Pancreas (tissue), 10 donors: ENCODE results near the gene MRPL23. TPM values are rescaled to one million over a fixed set of nuclear protein-coding genes. Genes with fewer than 3 reads are reported as not detected.

ENCODE experiments used
- ATAC-seq, 4 donors: fragments of 200-7000 bp; cut with Tn5 transposase; one replicate each; pipeline versions ENCODE4 v1.8.0 to v1.9.1; 2020; ENCODE audit warnings: mild to moderate bottlenecking in 4 of 4, moderate library complexity in 4 of 4
- DNase-seq, 6 donors: peaks; one replicate each; pipeline ENCODE4 v3.0.0-alpha.2; 2020
- FAIRE-seq: peaks from 2 replicates; lab custom pipeline; 2012; peaks lifted over from hg19 to GRCh38; lab: Jason Lieb, UNC
- H3K27ac ChIP-seq, 4 donors: fragments of 200-600 bp; sonication (generic); 1 replicate in 3 of 4; 2 replicates in 1 of 4; pipeline versions ENCODE4 v1.5.0 to v1.8.0; 2020
- H3K27me3 ChIP-seq, 4 donors: fragments of 200-600 bp; one replicate each; pipeline ENCODE4 v1.8.0; 2021
- H3K36me3 ChIP-seq, 3 donors: fragments of 200-600 bp; sonication (generic) in 1 of 3; one replicate each; pipeline versions ENCODE4 v1.5.0 to v1.8.0; 2020 to 2021
- H3K4me1 ChIP-seq, 3 donors: fragments of 200-600 bp; one replicate each; pipeline ENCODE4 v1.8.0; 2021
- H3K4me3 ChIP-seq, 4 donors: fragments of 200-600 bp; sonication (generic) in 2 of 4; one replicate each; pipeline versions ENCODE4 v1.5.0 to v1.8.0; 2020 to 2021
- H3K9me3 ChIP-seq, 4 donors: fragments of 200-600 bp; one replicate each; pipeline ENCODE4 v1.8.0; 2021
- WGBS, 2 donors: extraction: QIAGEN DNeasy Blood & Tissue Kit; methylation state at CpG; one replicate each; pipeline ENCODE4 v1.1.7; 2013; 5-methylcytosine and 5-hydroxymethylcytosine counted together
- intact Hi-C, 3 donors: fragments of 100-400 bp; cut with DNase I; formaldehyde crosslinking; loops; one replicate each; pipeline versions ENCODE4 v1.11.1 to v1.14.2; 2022
- polyA plus RNA-seq, 2 donors: library from polyadenylated mRNA; stranded (reverse); fragments of 200-250 nt; gene quantifications; one replicate each; pipeline ENCODE4 v1.2.3, GENCODE V29; 2013
- total RNA-seq, 6 donors: library from RNA; stranded (reverse); fragmentation: NEBNext Ultra II Directional in 4 of 6; extraction: Animal tissue kit (Norgen Biotek cat#: 25700) in 4 of 6; gene quantifications; one replicate each; pipeline versions ENCODE4 v1.2.1 to v1.2.4, GENCODE V29; 2021 to 2023
- TF ChIP-seq, protein P1 (sequence below), 4 donors: fragments of 200-600 bp; sonication (generic) in 3 of 4; IDR thresholded peaks; one replicate each; pipeline versions ENCODE4 v1.5.0 to v1.8.0; 2021; ENCODE audit warnings: antibody characterized with exemption in 4 of 4
- donor health status: healthy with polysubstance abuse.
- donor health status: DM: no; HTN: no; CAD: no; lungs with moderate emphysema.
- donor health status: DM: no; HTN: no; CAD: no.
- donor health status: control.
- donor health status: control.
- donor health status: Bipolar disorder and iron deficiency.
- donor health status: DM: yes; HTN: yes; CAD: no.
- donor health status: DM: no; HTN: no; CAD: no.
- donor health status: DM: no; HTN: no; CAD: no.
- donor health status: DM: yes; HTN: yes; CAD: no.

The MRPL23 gene
- total and polyA plus RNA-seq, 8 donors: 16.7 to 92.1 (median 38.0) TPM

DNA sequence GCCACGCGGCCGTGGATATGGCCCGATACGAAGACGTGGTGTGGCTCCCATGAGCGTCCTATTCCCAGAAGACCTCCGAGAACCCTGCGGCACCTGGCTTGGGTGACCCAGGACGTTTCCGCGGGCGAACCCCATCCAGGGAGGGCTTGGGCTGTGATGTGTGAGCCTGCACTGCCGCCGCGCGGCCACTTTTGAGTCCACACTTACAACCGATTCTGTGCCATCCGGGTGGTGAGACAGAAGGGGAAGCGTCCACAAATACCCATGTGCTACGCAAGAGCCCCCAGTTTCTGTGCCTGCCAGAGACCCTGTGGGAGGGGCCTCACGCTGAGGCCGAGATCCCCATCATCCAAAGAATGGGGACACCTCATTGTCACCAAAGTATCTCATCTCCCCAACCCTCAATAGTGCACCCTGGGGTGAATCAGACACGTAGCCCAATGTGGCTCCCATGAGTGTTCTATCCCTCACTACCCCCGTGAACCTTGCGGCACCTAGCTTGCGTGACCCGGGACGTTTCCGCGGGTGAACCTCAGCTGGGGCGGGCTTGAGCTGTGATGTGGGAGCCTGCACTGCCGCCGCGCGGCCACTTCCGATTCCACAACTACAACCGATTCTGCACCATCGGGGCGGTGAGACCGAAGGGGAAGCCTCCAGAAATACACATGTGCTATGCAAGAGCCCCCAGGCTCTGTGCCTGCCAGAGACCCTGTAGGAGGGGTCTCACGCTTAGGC lies 55.1 kb downstream of the MRPL23 start:
- WGBS, 2 donors: no CpG with 5 or more reads among the region's 42 CpGs
- ATAC-seq (peak; percentile 48 to 69 (median 64)), FAIRE-seq (no peak), DNase-seq (no peak)
- no peak overlapping the region for H3K4me3 ChIP-seq
- H3K27me3 ChIP-seq: no peaks in the 10 kb centered on the region
- H3K9me3 ChIP-seq: no peaks in the 10 kb centered on the region
- no peaks in the 10 kb centered on the region for H3K36me3 ChIP-seq
- TF ChIP-seq, protein P1, sequence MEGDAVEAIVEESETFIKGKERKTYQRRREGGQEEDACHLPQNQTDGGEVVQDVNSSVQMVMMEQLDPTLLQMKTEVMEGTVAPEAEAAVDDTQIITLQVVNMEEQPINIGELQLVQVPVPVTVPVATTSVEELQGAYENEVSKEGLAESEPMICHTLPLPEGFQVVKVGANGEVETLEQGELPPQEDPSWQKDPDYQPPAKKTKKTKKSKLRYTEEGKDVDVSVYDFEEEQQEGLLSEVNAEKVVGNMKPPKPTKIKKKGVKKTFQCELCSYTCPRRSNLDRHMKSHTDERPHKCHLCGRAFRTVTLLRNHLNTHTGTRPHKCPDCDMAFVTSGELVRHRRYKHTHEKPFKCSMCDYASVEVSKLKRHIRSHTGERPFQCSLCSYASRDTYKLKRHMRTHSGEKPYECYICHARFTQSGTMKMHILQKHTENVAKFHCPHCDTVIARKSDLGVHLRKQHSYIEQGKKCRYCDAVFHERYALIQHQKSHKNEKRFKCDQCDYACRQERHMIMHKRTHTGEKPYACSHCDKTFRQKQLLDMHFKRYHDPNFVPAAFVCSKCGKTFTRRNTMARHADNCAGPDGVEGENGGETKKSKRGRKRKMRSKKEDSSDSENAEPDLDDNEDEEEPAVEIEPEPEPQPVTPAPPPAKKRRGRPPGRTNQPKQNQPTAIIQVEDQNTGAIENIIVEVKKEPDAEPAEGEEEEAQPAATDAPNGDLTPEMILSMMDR (IDR thresholded peaks at IDR 0.05): no peak
- H3K27ac ChIP-seq: no peak overlapping the region
- intact Hi-C loops: no loop called here
- no peaks in the 10 kb centered on the region for H3K4me1 ChIP-seq

DNA sequence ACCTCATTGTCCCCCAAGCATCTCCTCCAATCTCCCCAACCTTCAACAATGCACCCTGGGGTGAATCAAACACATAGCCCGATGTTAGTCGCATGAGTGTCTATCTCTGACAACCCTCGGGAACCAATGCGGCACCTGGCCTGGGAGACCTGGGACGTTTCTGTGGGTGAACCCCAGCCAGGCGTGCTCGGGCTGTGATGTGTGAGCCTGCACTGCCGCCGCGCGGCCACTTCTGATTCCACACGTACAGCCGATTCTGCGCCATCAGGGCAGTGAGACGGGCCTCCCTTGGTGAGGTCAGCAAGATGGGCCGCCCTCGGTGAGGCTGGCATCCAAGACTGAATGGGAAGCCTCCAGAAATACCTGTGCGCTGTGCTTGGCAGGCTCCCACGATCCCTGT lies 55.7 kb downstream of the MRPL23 start:
- no peaks in the 10 kb centered on the region for H3K4me1 ChIP-seq
- TF ChIP-seq, protein P1 (IDR thresholded peaks at IDR 0.05): no peak
- no peaks in the 10 kb centered on the region for H3K36me3 ChIP-seq
- no peaks in the 10 kb centered on the region for H3K27me3 ChIP-seq
- H3K4me3 ChIP-seq: no peak overlapping the region
- H3K27ac ChIP-seq: no peak overlapping the region
- H3K9me3 ChIP-seq: no peaks in the 10 kb centered on the region
- intact Hi-C loops: no loop called here
- FAIRE-seq (no peak), DNase-seq (no peak), ATAC-seq (peak; percentile 67 to 77 (median 71))
- no CpG with 5 or more reads among the region's 19 CpGs for WGBS, 2 donors

DNA sequence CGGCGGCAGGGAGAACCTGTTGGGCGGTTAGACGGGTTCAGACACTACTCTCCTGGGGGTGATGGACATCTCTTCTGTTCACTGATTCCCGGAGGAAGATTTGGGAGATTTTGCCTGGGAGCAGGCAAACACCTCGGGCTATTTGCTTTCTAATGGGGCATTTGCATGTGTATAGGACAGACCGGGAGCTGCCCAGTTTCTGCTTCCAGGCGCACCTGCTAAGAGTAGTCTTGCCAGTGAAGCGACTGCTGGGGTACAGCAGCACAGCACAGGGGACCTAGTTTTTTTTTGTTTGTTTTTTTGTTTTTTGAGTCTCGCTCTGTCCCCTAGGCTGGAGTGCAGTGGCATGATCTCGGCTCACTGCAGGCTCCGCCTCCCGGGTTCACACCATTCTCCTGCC lies 57.3 kb downstream of the MRPL23 start:
- no peak for FAIRE-seq
- no CpG with 5 or more reads among the region's 13 CpGs for WGBS, 2 donors
- intact Hi-C loops: no loop called here

More for the DNA sequence above, 57.3 kb downstream of the MRPL23 start:
- DNase-seq: no peak
- no peak overlapping the region for H3K4me3 ChIP-seq
- no peaks in the 10 kb centered on the region for H3K4me1 ChIP-seq
- no peaks in the 10 kb centered on the region for H3K9me3 ChIP-seq
- H3K27me3 ChIP-seq: no peaks in the 10 kb centered on the region
- no peaks in the 10 kb centered on the region for H3K36me3 ChIP-seq
- TF ChIP-seq, protein P1 (IDR thresholded peaks at IDR 0.05): no peak
- ATAC-seq: no peak
- no peak overlapping the region for H3K27ac ChIP-seq

Other genes with a start within 250 kb of the MRPL23 start
- 1 to 10 TPM in 1 of 6 donors, under 1 TPM in 5; 0.28 to 2.0 (median 0.45) TPM for gene IFITM10, start 196.7 kb upstream of the MRPL23 start, total RNA-seq
- under 1 TPM; 0.53 to 0.56 TPM for gene IFITM10, start 196.7 kb upstream of the MRPL23 start, polyA plus RNA-seq
- 100 to 1,000 TPM; 231 to 596 (median 310) TPM for gene CTSD, start 183.4 kb upstream of the MRPL23 start, total RNA-seq
- 100 to 1,000 TPM; 279 to 422 TPM for gene CTSD, start 183.4 kb upstream of the MRPL23 start, polyA plus RNA-seq
- gene SYT8, start 112.3 kb upstream of the MRPL23 start, total RNA-seq: 10 to 100 TPM in 3 of 6 donors, 1 to 10 TPM in 3; 3.6 to 34.2 (median 12.2) TPM
- 10 to 100 TPM; 43.7 to 64.8 TPM for gene SYT8, start 112.3 kb upstream of the MRPL23 start, polyA plus RNA-seq
- gene TNNI2, start 108.4 kb upstream of the MRPL23 start, total RNA-seq: 1 to 10 TPM in 5 of 6 donors, not detected in 1; 2.5 to 8.7 (median 6.2) TPM
- 10 to 100 TPM; 28.9 to 57.4 TPM for gene TNNI2, start 108.4 kb upstream of the MRPL23 start, polyA plus RNA-seq
- 10 to 100 TPM in 3 of 6 donors, 1 to 10 TPM in 3; 2.4 to 26.8 (median 8.4) TPM for gene LSP1, start 94.2 kb upstream of the MRPL23 start, total RNA-seq
- gene LSP1, start 94.2 kb upstream of the MRPL23 start, polyA plus RNA-seq: 10 to 100 TPM in 1 of 2 donors, 1 to 10 TPM in 1; 8.6 to 20.6 TPM
- gene PRR33, start 55.4 kb upstream of the MRPL23 start, total RNA-seq: not detected
- gene PRR33, start 55.4 kb upstream of the MRPL23 start, polyA plus RNA-seq: not detected
- gene TNNT3, start 27.6 kb upstream of the MRPL23 start, total RNA-seq: 1 to 10 TPM in 2 of 6 donors, under 1 TPM in 4; 0.24 to 2.0 (median 0.70) TPM
- 1 to 10 TPM; 3.1 to 6.6 TPM for gene TNNT3, start 27.6 kb upstream of the MRPL23 start, polyA plus RNA-seq
- gene H19, start 50.5 kb downstream of the MRPL23 start, total RNA-seq: 100 to 1,000 TPM in 5 of 6 donors, 10 to 100 TPM in 1; 69.5 to 532 (median 190) TPM
- 100 to 1,000 TPM; 809 to 814 TPM for gene H19, start 50.5 kb downstream of the MRPL23 start, polyA plus RNA-seq
- gene IGF2, start 192.1 kb downstream of the MRPL23 start, total RNA-seq: 10 to 100 TPM in 3 of 6 donors, 1 to 10 TPM in 3; 6.0 to 99.9 (median 12.3) TPM
- gene IGF2, start 192.1 kb downstream of the MRPL23 start, polyA plus RNA-seq: 10 to 100 TPM; 25.1 to 26.9 TPM
- over 10,000 TPM in 1 of 6 donors, 1,000 to 10,000 TPM in 5; 1,425 to 13,046 (median 4,747) TPM for gene INS, start 213.9 kb downstream of the MRPL23 start, total RNA-seq
- over 10,000 TPM; 71,280 to 145,342 TPM for gene INS, start 213.9 kb downstream of the MRPL23 start, polyA plus RNA-seq
- gene TH, start 224.5 kb downstream of the MRPL23 start, total RNA-seq: under 1 TPM in 4 of 6 donors, not detected in 2; 0.19 to 0.55 (median 0.22) TPM
- gene TH, start 224.5 kb downstream of the MRPL23 start, polyA plus RNA-seq: 1 to 10 TPM in 1 of 2 donors, under 1 TPM in 1; 0.49 to 2.5 TPM